AG08395 (cell line): ENCODE data around the gene UCHL3.

ENCODE experiments used
- DNase-seq: peaks from one replicate; pipeline ENCODE4 v3.0.0; 2012; ENCODE audit warnings: mixed read lengths, low spot score

Gene UCHL3

DNA sequence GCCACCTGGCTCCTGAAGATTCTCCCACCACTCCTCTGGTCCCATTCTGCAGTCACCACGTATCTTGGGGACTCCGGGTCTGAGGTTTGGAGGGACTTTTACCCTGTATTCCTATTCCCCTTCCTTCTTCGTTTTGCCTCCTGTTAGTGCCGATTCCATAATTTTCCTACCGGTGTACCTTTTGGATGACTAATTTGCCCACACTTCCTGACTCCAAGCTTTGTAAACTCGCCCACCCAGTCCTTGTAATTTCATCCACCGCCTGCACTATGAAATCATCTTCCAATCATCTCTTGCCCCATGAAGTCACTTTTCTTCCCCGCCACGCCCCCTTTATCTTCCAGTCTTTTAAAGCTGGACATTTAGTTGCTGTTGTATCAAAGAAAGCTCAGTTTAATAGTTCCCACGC is 572 bp downstream of the UCHL3 start:
- peak; percentile 48 for DNase-seq

- DNase-seq = no peak
Observed at GRCh38 chr13:75554464-75554863, 4.9 kb downstream of the UCHL3 start.

DNA sequence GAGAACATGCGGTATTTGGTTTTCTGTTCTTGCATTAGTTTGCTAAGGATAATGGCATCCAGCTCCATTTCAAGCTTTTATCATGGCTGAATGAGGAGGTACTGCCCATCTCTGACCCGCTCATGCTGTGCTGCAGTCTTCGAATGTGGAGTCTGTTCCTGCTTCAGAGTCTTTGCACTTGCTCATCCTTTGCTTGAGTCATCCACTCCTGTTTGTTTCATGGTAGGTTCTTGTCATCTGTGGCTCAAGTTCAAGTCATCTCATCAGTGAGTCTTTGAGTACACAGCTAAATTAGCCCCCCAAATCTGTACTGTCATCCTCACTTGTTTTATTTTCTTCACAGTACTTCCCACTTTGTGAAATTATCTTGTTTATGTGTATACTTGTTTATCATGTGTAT is 5.4 kb downstream of the UCHL3 start:
- no peak for DNase-seq

- DNase-seq = no peak
Observed at GRCh38 chr13:75555836-75556235, 6.2 kb downstream of the UCHL3 start.

DNA sequence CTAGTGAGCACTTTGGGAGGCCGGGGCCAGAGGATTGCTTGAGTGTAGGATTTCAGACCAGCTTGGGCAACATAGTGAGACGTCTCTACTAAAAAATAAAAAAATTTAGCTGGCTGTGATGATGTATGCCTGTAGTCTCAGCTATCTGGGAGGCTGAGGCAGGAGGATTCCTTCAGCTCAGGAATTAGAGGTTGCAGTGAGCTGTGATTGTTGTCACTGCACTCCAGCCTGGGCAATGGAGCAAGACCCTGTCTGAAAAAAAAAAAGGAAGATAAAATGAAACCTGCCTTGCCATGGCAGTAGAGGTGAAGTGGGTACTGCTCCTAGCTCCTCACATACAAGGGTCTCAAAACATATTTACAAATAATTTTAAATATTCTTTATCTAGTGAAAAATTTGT is 7.4 kb downstream of the UCHL3 start:
- no peak for DNase-seq

- DNase-seq = no peak
Observed at GRCh38 chr13:75558145-75558840, 8.7 kb downstream of the UCHL3 start.

GRCh38 chr13:75566658-75567057 is 17.1 kb downstream of the UCHL3 start:
- peak; percentile 34 for DNase-seq

DNA sequence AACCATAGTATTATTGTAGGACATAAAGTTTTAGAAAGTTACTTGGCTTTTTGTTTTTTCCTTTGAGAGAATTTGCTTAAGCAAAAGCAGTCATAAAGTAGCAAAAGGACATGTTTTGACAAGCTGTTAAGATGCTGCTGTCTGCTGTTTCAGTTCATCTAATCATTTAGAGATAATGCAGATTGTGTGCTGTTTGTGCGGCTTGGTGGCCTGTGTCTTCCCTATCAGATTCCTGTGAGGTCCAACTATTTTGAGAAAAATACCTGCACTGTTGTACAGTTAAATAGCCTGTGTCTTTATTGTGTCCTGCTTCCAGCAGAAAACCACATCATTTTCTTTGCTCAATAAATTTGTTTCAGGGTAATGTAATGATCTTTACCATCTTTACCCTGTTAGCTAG is 20.0 kb downstream of the UCHL3 start:
- DNase-seq = no peak

DNA sequence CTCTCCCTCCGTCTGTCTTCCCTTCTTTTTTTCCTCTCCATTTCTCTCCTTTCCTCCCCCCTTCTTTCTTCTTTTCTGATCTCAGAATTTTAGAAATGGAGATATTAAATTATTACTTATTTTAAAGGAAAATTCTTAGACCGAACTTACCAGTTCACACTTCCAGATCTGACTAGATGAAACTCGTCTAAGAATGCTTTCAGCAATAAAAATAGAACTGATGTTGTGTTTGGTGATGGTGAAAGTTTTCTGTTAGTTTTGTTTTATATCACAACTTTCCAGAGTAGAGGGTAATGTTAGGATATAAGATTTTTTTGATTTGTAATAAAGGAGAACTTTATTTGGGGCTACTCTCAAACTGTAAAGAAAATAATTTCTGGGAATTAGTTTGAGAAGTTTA is 29.9 kb downstream of the UCHL3 start:
- DNase-seq = no peak

GRCh38 chr13:75581874-75582640 is 32.5 kb downstream of the UCHL3 start:
- no peak for DNase-seq

DNA sequence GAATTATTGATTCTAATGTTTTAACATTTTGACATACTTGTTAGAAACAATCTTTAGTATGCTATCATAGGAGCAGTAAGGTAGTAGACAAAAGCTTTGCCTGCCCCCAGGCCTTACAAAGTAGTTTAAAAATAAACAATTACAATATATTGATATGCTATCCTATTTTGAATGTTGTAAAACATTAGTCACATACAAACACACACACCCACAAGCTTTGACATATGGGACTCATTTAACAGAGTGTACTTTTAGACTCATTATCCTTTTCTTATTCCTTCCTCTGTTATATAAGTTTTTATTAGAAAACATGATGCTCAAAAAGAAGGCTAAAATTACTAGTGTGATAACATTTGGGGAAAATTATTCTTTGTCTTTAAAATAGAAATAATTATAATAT is 33.5 kb downstream of the UCHL3 start:
- DNase-seq = no peak

- no peak for DNase-seq
Observed at GRCh38 chr13:75585153-75585552, 35.6 kb downstream of the UCHL3 start.

- no peak for DNase-seq
Observed at GRCh38 chr13:75587679-75588078, 38.1 kb downstream of the UCHL3 start.

DNA sequence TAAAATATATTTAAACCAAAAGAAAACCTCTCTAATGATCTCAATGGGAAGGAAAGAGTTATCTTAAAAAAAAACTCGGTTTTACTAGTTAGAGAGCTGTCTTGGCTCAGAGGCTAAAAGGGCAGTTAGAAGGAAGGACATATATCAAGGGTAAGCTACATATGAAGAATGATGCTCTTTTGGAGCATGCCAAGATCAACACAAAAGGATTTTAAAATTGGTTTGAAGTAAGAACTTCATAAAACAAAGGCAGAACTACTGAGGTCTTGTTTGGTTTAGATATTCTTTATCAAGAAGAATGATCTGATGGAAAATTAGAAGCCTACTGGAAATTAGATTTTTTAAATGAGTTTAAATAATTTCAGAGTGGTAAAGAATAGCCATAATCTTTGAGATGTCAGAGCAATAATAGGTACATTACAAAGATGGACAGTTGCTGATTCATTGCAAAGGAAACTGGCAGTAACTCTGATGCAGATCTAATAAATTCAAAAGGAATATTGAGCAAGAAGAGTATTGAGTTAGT is 47.1 kb downstream of the UCHL3 start:
- DNase-seq = no peak

- no peak for DNase-seq
Observed at GRCh38 chr13:75600371-75600770, 50.8 kb downstream of the UCHL3 start.

DNA sequence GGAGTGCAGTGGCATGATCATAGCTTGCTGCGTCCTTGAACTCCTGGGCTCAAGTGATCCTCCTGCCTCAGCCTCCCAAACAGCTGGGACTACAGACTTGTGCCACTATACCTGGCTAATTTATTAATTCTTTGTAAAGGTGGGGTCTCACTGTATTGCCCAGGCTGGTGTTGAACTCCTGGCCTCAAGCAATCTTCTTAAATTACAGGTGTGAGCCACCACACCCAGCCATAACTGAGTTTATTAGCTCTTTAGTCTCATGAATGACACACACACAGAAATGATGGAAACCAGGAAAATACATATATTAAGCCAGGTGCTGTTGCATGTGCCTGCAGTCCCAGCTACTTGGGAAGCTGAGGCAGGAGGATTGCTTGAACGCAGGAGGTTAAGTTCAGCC is 53.4 kb downstream of the UCHL3 start:
- no peak for DNase-seq

- no peak for DNase-seq
Observed at GRCh38 chr13:75607447-75607846, 57.9 kb downstream of the UCHL3 start.

GRCh38 chr13:75610466-75610865 is 60.9 kb downstream of the UCHL3 start:
- no peak for DNase-seq

DNA sequence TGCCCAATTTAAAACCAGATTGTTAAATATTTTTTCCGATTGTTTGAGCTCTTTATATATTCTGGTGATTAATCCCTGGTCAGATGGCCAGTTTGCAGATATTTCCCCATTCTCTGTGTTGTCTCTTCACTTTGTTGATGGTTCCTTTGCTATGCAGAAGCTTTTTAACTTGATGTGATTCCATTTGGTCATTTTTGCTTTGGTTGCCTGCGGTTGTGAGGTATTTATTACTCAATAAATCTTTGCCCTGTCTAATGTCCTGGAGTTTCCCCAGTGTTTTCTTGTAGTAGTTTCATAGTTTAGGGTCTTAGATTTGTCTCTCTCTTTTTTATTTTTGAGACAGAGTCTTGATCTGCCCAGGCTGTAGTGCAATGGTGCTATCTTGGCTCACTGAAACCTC is 62.8 kb downstream of the UCHL3 start:
- DNase-seq = no peak

GRCh38 chr13:75617230-75617629 is 67.6 kb downstream of the UCHL3 start:
- no peak for DNase-seq

GRCh38 chr13:75618308-75618707 is 68.7 kb downstream of the UCHL3 start:
- DNase-seq = no peak

DNA sequence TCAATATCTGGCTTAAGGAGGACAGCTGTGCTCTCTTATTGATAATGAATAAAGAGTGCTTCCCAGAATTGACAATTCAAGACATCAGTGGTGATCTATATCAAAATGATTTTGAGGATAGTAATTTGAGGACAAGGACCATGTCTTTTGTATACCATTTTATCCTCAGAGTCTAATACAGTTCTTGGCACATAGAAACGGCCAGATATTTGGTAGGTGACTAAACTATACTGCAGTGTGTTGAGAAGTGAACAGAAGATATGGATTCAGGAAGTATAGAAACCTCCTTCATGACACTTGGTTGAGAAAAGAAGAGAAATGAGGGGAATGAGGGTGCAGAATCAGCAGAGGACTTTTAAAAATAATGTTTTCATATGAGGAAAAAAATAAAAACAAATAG is 70.4 kb downstream of the UCHL3 start:
- DNase-seq = no peak

DNA sequence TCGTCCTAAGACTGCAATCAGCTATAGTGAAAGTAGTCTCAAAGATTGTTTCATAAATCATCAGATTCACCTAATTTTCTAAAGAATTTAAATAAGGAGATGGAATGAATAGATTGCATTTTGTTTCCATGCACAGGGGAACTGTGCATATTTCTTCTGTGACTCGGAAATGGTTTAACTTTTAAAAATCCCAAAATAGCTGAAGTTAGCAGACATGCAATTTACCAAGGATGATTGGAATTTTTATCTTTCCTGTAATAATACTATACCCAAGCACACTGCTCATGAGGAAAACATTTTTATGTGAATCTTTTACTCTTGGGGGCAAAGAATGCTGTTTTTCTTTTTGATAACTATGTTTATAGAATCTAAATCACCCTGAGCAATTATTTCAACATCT is 71.6 kb downstream of the UCHL3 start:
- peak; percentile 74 for DNase-seq

- no peak for DNase-seq
Observed at GRCh38 chr13:75628801-75629200, 79.2 kb downstream of the UCHL3 start.
